ENCODE measurements around the gene P2RY8.
"Not testable (repeated sequence)": the region's sequence is repeated elsewhere in the genome, so short reads cannot be mapped to it uniquely, and the experiment has no call there.

Gene P2RY8

DNA sequence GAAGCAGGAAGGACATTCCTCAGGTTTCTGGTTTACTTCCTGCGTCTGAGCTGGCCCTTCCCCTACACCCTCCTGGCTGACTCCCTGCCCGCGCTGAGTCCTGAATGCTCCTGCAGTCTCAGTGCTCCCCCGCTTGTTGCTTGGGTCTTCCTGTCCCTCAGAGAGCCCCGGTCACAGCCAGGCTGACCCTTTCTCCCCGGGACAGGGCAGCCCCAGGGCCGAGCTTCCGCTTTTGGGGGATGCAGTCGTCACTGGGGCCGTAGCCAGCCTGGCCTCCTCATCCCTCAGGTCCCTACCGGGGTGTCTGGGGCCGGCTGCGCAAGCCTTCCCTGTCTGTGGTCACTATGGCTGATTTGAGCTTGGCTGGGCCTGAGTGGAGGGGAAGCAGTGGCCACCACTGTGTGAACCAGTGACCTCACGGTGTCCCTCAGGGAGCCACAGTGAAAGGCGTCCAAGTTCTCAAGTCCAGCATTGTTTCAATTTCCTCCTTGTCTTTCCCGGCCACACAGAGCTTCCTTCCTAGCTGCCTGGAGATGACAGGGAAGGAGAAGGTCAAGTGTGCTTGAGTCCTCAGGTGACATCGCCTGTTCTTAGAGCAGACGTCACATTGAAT lies 50.1 kb downstream of the P2RY8 start:
- TF ChIP-seq JUND (IDR thresholded peaks at IDR 0.05; ENCODE audit: low read depth), result no peak
- DNase-seq (ENCODE audit: low read depth in 1 of 2, low spot score in 1 of 2), result no peak
- in situ Hi-C loops (cut with HindIII; ENCODE audit: low pct_unique_long_range_greater_than_20kb, low sequenced_read_pairs), result no loop called here

DNA sequence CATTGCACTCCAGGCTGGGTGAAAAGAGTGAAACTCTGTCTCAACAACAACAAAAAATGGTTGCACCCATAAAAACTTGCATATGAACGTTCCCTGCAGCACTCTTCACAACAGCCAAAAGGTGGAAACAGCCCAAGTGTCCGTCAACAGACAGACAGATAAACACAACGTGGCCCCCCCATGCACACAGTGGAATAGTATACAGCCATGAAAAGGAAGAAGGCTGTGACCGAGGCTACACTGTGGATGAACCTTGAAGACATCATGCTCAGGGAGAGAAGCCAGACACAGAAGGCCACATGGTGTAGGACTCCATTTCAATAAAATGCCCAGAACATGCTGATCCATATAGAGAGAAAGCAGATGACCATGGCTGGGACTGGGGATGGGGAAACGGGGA lies 50.8 kb downstream of the P2RY8 start:
- TF ChIP-seq JUND (IDR thresholded peaks at IDR 0.05; ENCODE audit: low read depth), result no peak
- in situ Hi-C loops (cut with HindIII; ENCODE audit: low pct_unique_long_range_greater_than_20kb, low sequenced_read_pairs), result no loop called here
- DNase-seq (ENCODE audit: low read depth in 1 of 2, low spot score in 1 of 2), result no peak

DNA sequence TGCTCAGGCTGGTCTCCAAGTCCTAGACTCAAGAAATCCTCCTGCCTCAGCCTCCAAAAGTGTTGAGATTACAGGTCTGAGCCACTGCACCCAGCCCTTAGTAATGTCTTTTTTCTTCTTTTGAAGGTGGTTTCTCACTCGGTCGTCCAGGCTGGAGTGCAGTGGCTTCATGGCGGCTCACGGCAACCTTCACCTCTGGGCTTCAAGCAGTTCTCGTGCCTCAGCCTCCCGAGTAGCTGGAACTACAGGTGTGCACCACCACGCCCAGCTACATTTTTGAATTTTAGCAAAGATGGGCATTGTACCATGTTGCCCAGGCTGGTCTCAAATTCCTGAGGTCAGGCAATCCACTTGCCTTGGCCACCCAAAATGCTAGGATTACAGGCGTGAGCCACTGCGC lies 52.0 kb downstream of the P2RY8 start:
- no peak for TF ChIP-seq JUND (IDR thresholded peaks at IDR 0.05; ENCODE audit: low read depth)
- DNase-seq (ENCODE audit: low read depth in 1 of 2, low spot score in 1 of 2), result no peak
- in situ Hi-C loops (cut with HindIII; ENCODE audit: low pct_unique_long_range_greater_than_20kb, low sequenced_read_pairs), result no loop called here

DNA sequence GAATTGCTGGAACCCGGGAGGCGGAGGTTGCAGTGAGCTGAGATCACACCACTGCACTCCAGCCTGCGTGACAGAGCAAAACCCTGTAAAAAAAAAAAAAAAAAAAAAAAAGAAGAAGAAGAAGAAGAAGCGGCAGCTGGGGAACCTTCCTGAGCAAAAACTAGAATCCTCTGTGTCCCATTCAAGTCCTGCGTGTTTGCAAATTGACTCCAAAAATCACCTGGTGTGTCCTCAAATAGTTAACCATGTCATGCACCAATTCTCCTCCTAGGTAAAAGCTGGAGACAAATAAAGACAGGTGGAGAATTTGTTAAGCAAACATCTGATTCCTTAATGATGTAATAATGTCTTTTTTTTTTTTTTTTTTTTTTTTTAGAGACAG lies 52.4 kb downstream of the P2RY8 start:
- TF ChIP-seq JUND (IDR thresholded peaks at IDR 0.05; ENCODE audit: low read depth), result no peak
- in situ Hi-C loops (cut with HindIII; ENCODE audit: low pct_unique_long_range_greater_than_20kb, low sequenced_read_pairs), result no loop called here
- no peak for DNase-seq (ENCODE audit: low read depth in 1 of 2, low spot score in 1 of 2)

DNA sequence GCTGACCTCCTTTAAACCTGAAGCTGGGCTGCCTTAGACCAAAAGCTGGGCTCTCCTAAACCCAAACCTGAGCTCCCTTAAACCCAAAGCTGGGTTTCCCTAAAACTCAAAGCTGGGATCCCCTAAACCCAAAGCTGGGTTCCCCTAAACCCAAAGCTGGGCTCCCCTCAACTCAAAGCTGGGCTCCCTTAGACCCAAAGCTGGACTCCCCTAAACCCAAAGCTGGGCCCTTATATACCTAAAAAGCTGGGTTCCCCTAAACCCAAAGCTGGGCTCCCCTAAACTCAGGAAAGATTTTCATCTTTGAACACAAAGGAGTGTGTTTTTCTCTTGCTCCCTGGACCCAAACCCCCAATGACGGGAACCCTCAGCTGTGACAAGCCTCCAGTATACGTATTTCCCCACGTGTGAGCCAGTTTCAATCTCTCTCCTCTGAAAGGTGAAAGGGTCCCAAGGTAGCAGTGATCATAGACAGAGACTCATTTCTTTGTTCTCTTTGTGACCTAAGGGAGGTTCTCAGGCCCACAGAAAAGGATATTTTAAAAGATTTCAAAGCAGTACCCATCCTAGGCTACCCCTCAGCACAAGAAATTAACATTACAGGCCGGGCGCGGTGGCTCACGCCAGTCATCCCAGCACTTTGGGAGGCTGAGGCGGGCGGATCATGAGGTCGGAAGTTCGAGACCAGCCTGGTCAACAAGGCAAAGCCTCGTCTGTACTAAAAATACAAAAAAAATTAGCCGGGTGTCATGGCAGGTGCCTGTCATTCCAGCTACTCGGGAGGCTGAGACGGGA lies 52.9 kb downstream of the P2RY8 start:
- in situ Hi-C loops (cut with HindIII; ENCODE audit: low pct_unique_long_range_greater_than_20kb, low sequenced_read_pairs), result no loop called here
- no peak for DNase-seq (ENCODE audit: low read depth in 1 of 2, low spot score in 1 of 2)
- TF ChIP-seq JUND (IDR thresholded peaks at IDR 0.05; ENCODE audit: low read depth), result no peak

DNA sequence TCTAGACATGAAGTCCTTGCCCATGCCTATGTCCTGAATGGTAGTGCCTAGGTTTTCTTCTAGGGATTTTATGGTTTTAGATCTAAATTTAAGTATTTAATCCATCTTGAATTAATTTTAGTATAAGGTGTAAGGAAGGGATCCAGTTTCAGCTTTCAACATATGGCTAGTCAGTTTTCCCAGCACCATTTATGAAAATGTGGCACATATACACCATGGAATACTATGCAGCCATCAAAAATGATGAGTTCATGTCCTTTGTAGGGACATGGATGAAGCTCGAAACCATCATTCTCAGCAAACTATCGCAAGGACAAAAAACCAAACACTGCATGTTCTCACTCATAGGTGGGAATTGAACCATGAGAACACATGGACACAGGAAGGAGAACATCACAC lies 54.5 kb downstream of the P2RY8 start:
- in situ Hi-C loops (cut with HindIII; ENCODE audit: low pct_unique_long_range_greater_than_20kb, low sequenced_read_pairs); DNase-seq (ENCODE audit: low read depth in 1 of 2, low spot score in 1 of 2): not testable (repeated sequence)

DNA sequence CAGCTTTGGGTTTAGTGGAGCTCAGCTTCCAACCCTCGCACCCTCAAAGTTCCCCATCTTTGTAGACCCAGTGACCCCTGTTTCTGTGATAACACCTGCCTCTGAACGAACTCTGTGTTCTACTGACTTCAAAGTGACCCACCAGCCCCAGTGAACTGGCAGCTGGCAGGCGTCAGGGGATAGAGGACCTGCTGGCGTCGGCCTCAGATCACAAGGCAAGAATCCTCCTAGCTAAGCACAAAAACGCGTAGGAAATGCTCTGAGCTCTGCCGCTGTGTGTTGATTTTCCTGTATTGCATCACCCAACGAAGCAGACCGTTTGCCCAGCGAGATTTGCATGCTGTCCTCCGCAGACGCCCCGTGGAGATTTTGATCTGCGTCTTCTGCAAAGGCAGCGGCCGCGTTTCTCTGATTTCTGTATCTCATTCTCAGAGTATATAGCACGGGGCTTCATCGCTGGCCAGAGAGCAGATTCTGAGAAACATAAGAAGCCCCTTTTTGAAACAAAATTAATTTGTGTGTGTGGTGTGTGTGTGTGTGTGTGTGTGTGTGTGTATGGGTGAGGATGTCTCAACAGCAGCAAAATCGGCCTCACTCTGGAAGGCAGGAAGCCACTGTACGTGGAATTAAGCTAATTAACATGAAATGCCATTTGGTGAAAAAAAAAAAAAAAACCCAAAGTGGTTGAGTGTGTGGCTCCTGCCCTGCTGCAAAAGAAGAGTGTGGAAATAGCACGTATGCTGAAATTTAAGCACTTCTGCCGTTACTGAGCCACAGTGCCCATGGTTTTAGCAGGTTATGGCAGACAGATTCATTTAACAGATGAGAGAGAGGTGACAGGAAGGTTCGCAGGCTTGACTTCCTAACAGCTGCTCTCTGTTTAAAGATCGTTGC lies 55.1 kb downstream of the P2RY8 start:
- no peak for TF ChIP-seq JUND (IDR thresholded peaks at IDR 0.05; ENCODE audit: low read depth)
- in situ Hi-C loops (cut with HindIII; ENCODE audit: low pct_unique_long_range_greater_than_20kb, low sequenced_read_pairs), result no loop called here
- peak; percentile 39 to 81 for DNase-seq (ENCODE audit: low read depth in 1 of 2, low spot score in 1 of 2)

DNA sequence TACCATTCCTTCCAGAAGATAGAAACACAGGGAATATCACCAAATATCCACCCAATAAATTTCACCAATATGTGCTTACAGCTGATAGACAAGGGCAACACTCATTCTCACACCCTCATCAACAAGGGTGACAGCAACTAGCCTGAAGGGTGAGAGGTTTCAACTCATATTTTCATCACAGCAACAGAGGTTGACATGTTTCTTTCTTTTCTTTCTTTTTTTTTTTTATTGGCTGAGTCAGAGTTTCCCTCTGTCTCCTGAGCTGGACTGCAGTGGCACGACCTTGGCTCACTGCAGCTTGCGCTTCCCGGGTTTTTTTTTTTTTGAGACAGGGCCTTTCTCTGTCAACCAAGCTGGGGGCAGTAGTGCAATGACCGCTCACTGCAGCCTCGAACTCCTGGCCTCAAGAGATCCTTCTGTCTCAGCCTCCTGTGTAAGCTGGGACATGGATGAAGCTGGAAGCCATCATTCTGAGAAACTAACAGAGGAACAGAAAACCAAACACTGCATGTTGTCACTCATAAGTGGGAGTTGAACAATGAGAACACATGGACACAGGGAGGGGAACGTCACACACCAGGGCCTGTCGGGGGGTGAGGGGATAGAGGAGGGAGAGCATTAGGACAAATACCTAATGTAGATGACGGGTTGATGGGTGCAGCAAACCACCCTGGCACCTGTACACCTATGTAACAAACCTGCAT lies 56.8 kb downstream of the P2RY8 start:
- TF ChIP-seq JUND (IDR thresholded peaks at IDR 0.05; ENCODE audit: low read depth), result no peak
- DNase-seq (ENCODE audit: low read depth in 1 of 2, low spot score in 1 of 2), result no peak
- in situ Hi-C loops (cut with HindIII; ENCODE audit: low pct_unique_long_range_greater_than_20kb, low sequenced_read_pairs), result no loop called here

DNA sequence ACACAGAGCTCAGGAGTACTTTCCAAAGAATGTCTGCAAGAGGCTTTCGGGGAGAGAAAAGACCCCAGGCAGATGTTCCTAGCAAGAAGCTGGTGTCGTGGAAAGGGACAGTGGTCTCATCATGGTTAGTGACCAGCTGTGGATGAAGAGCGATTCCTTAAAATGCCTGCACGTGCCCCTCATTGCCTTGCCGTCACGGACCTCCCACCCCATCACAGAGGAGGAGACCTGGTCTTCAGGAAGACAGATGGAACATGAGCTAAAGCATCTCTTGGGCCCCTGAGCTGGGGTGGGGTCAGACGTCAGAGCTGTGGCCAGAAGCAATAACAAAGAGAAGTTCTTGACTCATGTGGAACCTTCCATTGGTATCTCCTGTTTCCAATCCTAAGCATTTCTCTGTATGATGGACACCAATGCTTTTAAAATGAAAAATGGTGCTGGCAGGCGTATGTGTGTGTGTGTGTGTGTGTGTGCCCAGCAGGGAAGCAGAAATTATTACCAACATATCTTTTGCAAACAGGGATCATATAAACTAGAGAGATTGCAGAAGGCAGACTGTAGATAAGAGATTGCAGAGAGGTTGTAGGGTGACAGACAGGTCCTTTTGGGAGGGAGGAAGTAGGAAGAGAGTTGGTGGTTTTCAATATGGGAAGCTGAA lies 59.1 kb downstream of the P2RY8 start:
- in situ Hi-C loops (cut with HindIII; ENCODE audit: low pct_unique_long_range_greater_than_20kb, low sequenced_read_pairs), result no loop called here
- no peak for DNase-seq (ENCODE audit: low read depth in 1 of 2, low spot score in 1 of 2)
- no peak for TF ChIP-seq JUND (IDR thresholded peaks at IDR 0.05; ENCODE audit: low read depth)

DNA sequence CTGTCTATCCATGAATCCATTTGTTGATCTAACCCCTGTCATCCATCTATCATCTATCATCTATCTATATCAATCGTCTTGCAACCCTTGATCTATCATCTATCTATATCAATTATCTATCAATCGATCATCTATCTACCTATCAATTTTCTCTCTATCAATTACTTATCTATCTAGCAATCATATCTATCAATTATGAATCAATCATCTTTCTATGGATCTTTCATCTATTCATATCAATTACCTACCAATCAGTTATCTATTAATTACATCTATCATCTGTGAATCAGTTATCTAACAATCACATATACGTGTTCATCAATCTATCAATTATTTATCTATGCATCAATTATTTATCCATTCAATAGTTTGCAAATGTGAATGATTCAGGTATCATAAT lies 59.8 kb downstream of the P2RY8 start:
- in situ Hi-C loops (cut with HindIII; ENCODE audit: low pct_unique_long_range_greater_than_20kb, low sequenced_read_pairs), result no loop called here
- no peak for DNase-seq (ENCODE audit: low read depth in 1 of 2, low spot score in 1 of 2)
- no peak for TF ChIP-seq JUND (IDR thresholded peaks at IDR 0.05; ENCODE audit: low read depth)

DNA sequence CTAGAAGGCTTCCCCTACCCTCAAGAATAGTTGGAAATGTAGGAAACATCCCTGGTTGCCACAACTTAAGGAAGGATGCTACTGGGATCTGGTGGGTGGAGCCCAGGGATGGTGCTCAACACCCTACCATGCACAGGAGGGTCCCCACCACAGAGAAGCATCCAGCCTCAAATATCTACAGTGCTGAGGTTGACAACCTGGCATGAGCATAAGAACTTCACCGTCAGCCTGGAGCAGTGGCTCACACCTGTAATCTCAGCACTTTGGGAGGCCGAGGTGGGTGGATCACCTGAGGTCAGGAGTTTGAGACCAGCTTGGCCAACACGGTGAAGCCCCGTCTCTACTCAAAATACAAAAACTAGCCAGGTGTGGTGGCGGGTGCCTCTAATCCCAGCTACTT lies 60.3 kb downstream of the P2RY8 start:
- in situ Hi-C loops (cut with HindIII; ENCODE audit: low pct_unique_long_range_greater_than_20kb, low sequenced_read_pairs), result no loop called here
- DNase-seq (ENCODE audit: low read depth in 1 of 2, low spot score in 1 of 2), result no peak
- TF ChIP-seq JUND (IDR thresholded peaks at IDR 0.05; ENCODE audit: low read depth), result no peak

DNA sequence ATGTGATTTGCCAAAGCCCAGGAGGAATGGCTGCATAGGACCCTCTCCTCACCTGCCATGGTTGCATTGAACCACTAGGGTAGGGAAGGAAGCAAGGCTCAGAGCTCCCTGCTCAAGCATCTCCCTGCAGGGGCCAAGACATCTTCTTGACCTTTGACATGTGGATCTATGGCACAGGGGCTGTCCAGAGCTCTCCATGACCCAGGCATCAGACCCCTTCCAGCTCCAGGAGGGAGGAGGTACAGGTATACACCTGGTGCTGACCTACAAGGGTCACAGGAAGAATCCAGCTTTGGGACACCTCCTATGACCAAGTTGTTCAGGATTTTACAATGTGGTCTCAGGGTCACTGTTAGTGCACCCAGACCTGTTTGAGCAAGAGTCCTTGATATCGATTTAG lies 61.1 kb downstream of the P2RY8 start:
- DNase-seq (ENCODE audit: low read depth in 1 of 2, low spot score in 1 of 2), result no peak
- in situ Hi-C loops (cut with HindIII; ENCODE audit: low pct_unique_long_range_greater_than_20kb, low sequenced_read_pairs), result no loop called here
- TF ChIP-seq JUND (IDR thresholded peaks at IDR 0.05; ENCODE audit: low read depth), result no peak
